ENCODE data around the gene ABHD11. TPM values are rescaled to one million over a fixed set of nuclear protein-coding genes. Genes with fewer than 3 reads are reported as not detected.
"Not testable (repeated sequence)": the region's sequence is repeated elsewhere in the genome, so short reads cannot be mapped to it uniquely, and the experiment has no call there.

ABHD11 gene
- polyA plus RNA-seq, 3 donors = 24.3 to 25.4 (median 25.2) TPM

GRCh38 chr7:73720443-73720842, 18.2 kb downstream of the ABHD11 start:
- DNase-seq (ENCODE audit: low read depth in 3 of 3, low spot score in 2 of 3) = not testable (repeated sequence)

GRCh38 chr7:73719806-73720169, 18.8 kb downstream of the ABHD11 start:
- DNase-seq (ENCODE audit: low read depth in 3 of 3, low spot score in 2 of 3) = no peak

GRCh38 chr7:73718905-73719805, 19.4 kb downstream of the ABHD11 start, which contains the start of gene STX1A:
Gene STX1A, minus strand, starts transcription at chr7:73719669. Its CDS starts 38 bp downstream, at chr7:73719631.
- DNase-seq (ENCODE audit: low read depth in 3 of 3, low spot score in 2 of 3) = no peak

GRCh38 chr7:73718438-73718881, 20.1 kb downstream of the ABHD11 start:
- DNase-seq (ENCODE audit: low read depth in 3 of 3, low spot score in 2 of 3) = no peak

- DNase-seq (ENCODE audit: low read depth in 3 of 3, low spot score in 2 of 3) = no peak
Observed at GRCh38 chr7:73717991-73718405, 20.6 kb downstream of the ABHD11 start.

GRCh38 chr7:73717025-73717807, 21.4 kb downstream of the ABHD11 start:
- DNase-seq (ENCODE audit: low read depth in 3 of 3, low spot score in 2 of 3) = no peak

GRCh38 chr7:73716318-73716890, 22.2 kb downstream of the ABHD11 start:
- no peak for DNase-seq (ENCODE audit: low read depth in 3 of 3, low spot score in 2 of 3)

GRCh38 chr7:73715648-73716317, 22.8 kb downstream of the ABHD11 start:
- DNase-seq (ENCODE audit: low read depth in 3 of 3, low spot score in 2 of 3) = no peak

- DNase-seq (ENCODE audit: low read depth in 3 of 3, low spot score in 2 of 3) = not testable (repeated sequence)
Observed at GRCh38 chr7:73713319-73713718, 25.3 kb downstream of the ABHD11 start.

- no peak for DNase-seq (ENCODE audit: low read depth in 3 of 3, low spot score in 2 of 3)
Observed at GRCh38 chr7:73712773-73713172, 25.8 kb downstream of the ABHD11 start.

GRCh38 chr7:73708961-73709549, 29.5 kb downstream of the ABHD11 start:
- DNase-seq (ENCODE audit: low read depth in 3 of 3, low spot score in 2 of 3) = no peak

- DNase-seq (ENCODE audit: low read depth in 3 of 3, low spot score in 2 of 3) = no peak
Observed at GRCh38 chr7:73707045-73707631, 31.5 kb downstream of the ABHD11 start.

- DNase-seq (ENCODE audit: low read depth in 3 of 3, low spot score in 2 of 3) = no peak
Observed at GRCh38 chr7:73706126-73707044, 32.2 kb downstream of the ABHD11 start.

- DNase-seq (ENCODE audit: low read depth in 3 of 3, low spot score in 2 of 3) = no peak
Observed at GRCh38 chr7:73705551-73705920, 33.1 kb downstream of the ABHD11 start.

- DNase-seq (ENCODE audit: low read depth in 3 of 3, low spot score in 2 of 3) = no peak
Observed at GRCh38 chr7:73704640-73705550, 33.7 kb downstream of the ABHD11 start.

- DNase-seq (ENCODE audit: low read depth in 3 of 3, low spot score in 2 of 3) = peak in 1 of 3 donors; percentile 47
Observed at GRCh38 chr7:73703757-73704639, 34.6 kb downstream of the ABHD11 start.

- DNase-seq (ENCODE audit: low read depth in 3 of 3, low spot score in 2 of 3) = no peak
Observed at GRCh38 chr7:73703225-73703624, 35.4 kb downstream of the ABHD11 start.

Data from right renal cortex interstitium (tissue), 3 donors.